ENCODE results near the gene FAM114A1.

Gene FAM114A1

DNA sequence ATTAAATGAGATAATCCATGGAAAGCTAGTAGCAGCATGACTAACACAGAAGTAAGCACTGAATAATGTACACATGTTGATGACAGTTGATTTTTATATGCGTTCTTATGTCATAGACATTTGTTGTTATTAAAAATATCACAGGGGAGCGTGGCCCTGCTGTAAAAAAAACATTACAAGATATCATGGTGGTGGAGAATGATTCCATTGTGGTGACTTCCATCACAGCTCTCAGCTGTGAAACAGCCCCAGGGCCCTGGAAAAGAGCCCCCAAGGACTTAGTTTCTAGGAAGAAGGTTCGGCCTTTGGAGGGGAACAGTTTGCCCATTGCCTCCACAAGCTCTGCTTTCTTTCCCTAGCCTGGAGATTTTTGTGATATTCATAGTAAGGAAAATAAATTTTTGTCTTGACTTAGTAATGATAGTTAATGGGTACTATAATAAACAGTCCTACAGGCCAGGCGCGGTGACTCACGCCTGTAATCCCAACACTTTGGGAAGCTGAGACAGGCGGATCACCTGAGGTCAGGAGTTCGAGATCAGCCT lies 49.9 kb downstream of the FAM114A1 start:
- H3K9ac ChIP-seq (ENCODE audit: low read depth, low read length, poor library complexity, severe bottlenecking): no peak overlapping the region
- H3K9me2 ChIP-seq (replicated peaks; ENCODE audit: low read depth, low read length): no peaks in the 10 kb centered on the region
- H3K27me3 ChIP-seq (ENCODE audit: insufficient read depth, low read length, poor library complexity, severe bottlenecking): no peaks in the 10 kb centered on the region
- H3K36me3 ChIP-seq (ENCODE audit: insufficient read depth, low read length): no peaks in the 10 kb centered on the region
- TF ChIP-seq, protein P1, sequence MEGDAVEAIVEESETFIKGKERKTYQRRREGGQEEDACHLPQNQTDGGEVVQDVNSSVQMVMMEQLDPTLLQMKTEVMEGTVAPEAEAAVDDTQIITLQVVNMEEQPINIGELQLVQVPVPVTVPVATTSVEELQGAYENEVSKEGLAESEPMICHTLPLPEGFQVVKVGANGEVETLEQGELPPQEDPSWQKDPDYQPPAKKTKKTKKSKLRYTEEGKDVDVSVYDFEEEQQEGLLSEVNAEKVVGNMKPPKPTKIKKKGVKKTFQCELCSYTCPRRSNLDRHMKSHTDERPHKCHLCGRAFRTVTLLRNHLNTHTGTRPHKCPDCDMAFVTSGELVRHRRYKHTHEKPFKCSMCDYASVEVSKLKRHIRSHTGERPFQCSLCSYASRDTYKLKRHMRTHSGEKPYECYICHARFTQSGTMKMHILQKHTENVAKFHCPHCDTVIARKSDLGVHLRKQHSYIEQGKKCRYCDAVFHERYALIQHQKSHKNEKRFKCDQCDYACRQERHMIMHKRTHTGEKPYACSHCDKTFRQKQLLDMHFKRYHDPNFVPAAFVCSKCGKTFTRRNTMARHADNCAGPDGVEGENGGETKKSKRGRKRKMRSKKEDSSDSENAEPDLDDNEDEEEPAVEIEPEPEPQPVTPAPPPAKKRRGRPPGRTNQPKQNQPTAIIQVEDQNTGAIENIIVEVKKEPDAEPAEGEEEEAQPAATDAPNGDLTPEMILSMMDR (conservative IDR thresholded peaks at IDR 0.05; ENCODE audit: low read length): no peak
- TF ChIP-seq EZH2phosphoT487 (IDR thresholded peaks at IDR 0.05; ENCODE audit: borderline replicate concordance): no peak
- no peak overlapping the region for H3K4me3 ChIP-seq (ENCODE audit: low read length, poor library complexity, severe bottlenecking)
- no peaks in the 10 kb centered on the region for H3K9me3 ChIP-seq (ENCODE audit: insufficient read depth, low read depth, low read length)
- peaks cover 5% of the 10 kb centered on the region; the same call in 1 of the 2 replicates for H3F3A ChIP-seq (ENCODE audit: low read depth)
- no peak overlapping the region for H2AFZ ChIP-seq (ENCODE audit: low read length)
- no peaks in the 10 kb centered on the region for H3K79me2 ChIP-seq (ENCODE audit: insufficient read depth, low read length)
- peaks cover 24% of the 10 kb centered on the region for H3K4me1 ChIP-seq (ENCODE audit: insufficient read depth, low read length, poor library complexity, severe bottlenecking)
- H3K4me2 ChIP-seq (ENCODE audit: low read depth, low read length, poor library complexity, severe bottlenecking): no peak overlapping the region
- H4K20me1 ChIP-seq (ENCODE audit: insufficient read depth, low read length, poor library complexity, severe bottlenecking): no peaks in the 10 kb centered on the region

DNA sequence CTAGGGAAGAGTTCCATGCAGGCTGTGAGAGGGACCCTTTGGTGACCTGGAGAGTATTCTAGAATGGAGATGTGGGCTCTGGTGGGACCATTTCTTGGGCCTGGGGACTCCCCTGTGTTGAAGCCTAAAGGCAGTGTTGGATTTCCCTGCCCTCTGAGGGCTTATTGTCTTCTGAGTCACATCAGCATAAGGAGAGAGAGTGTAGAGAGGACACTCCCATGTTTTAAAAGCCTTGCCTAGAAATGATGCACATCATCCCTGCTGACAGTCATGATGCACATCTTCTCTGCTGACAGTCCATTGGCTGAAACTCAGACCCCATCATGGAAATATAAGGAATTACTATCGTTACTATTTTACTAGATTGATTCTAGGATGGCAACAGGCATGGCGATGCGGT lies 51.9 kb downstream of the FAM114A1 start:
- Histone ChIP-seq H4K20me1 (ENCODE audit: insufficient read depth, low read length, poor library complexity, severe bottlenecking) (no peaks in the 10 kb centered on the region), H3K9me3 (ENCODE audit: insufficient read depth, low read depth, low read length) (no peaks in the 10 kb centered on the region), H3K9ac (ENCODE audit: low read depth, low read length, poor library complexity, severe bottlenecking) (no peak overlapping the region), H3K9me2 (replicated peaks; ENCODE audit: low read depth, low read length) (no peaks in the 10 kb centered on the region), H3K27me3 (ENCODE audit: insufficient read depth, low read length, poor library complexity, severe bottlenecking) (no peaks in the 10 kb centered on the region), H3K4me2 (ENCODE audit: low read depth, low read length, poor library complexity, severe bottlenecking) (no peak overlapping the region), H3K4me3 (ENCODE audit: low read length, poor library complexity, severe bottlenecking) (no peak overlapping the region), H3K4me1 (ENCODE audit: insufficient read depth, low read length, poor library complexity, severe bottlenecking) (peaks cover 18% of the 10 kb centered on the region), H3K36me3 (ENCODE audit: insufficient read depth, low read length) (no peaks in the 10 kb centered on the region), H3F3A (ENCODE audit: low read depth) (no peaks in the 10 kb centered on the region), H2AFZ (ENCODE audit: low read length) (no peak overlapping the region), H3K79me2 (ENCODE audit: insufficient read depth, low read length) (no peaks in the 10 kb centered on the region)
- TF ChIP-seq, protein P1 (conservative IDR thresholded peaks at IDR 0.05; ENCODE audit: low read length): no peak
- TF ChIP-seq EZH2phosphoT487 (IDR thresholded peaks at IDR 0.05; ENCODE audit: borderline replicate concordance): no peak

DNA sequence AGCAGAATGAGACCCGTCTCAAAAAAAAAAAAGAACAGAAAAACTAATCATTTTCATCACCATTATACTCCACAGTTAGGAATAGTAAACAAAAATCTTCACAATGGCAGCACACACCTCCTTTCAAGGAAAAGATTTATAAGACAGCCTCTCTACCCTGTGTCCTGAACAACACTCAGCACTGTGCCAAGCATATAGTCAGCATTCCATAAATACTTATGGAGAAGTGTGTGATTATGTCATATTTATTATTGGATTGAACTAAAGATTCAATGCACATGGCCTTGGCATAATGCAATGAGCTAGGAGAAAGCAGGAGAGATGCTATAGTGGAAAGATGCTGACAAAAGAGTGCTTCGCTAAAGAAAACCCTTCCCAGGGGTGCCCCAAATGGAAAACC lies 52.6 kb downstream of the FAM114A1 start:
- Histone ChIP-seq H3K4me2 (ENCODE audit: low read depth, low read length, poor library complexity, severe bottlenecking) (peak overlapping the region; percentile 5), H3K9me2 (replicated peaks; ENCODE audit: low read depth, low read length) (no peaks in the 10 kb centered on the region), H4K20me1 (ENCODE audit: insufficient read depth, low read length, poor library complexity, severe bottlenecking) (no peaks in the 10 kb centered on the region), H3K4me3 (ENCODE audit: low read length, poor library complexity, severe bottlenecking) (no peak overlapping the region), H3K79me2 (ENCODE audit: insufficient read depth, low read length) (no peaks in the 10 kb centered on the region), H2AFZ (ENCODE audit: low read length) (peak overlapping the region; percentile 21; the same call in 1 of the 2 replicates), H3K36me3 (ENCODE audit: insufficient read depth, low read length) (no peaks in the 10 kb centered on the region), H3K9me3 (ENCODE audit: insufficient read depth, low read depth, low read length) (no peaks in the 10 kb centered on the region), H3F3A (ENCODE audit: low read depth) (no peaks in the 10 kb centered on the region), H3K4me1 (ENCODE audit: insufficient read depth, low read length, poor library complexity, severe bottlenecking) (peaks cover 13% of the 10 kb centered on the region), H3K27me3 (ENCODE audit: insufficient read depth, low read length, poor library complexity, severe bottlenecking) (no peaks in the 10 kb centered on the region), H3K9ac (ENCODE audit: low read depth, low read length, poor library complexity, severe bottlenecking) (no peak overlapping the region)
- TF ChIP-seq EZH2phosphoT487 (IDR thresholded peaks at IDR 0.05; ENCODE audit: borderline replicate concordance): no peak
- TF ChIP-seq, protein P1 (conservative IDR thresholded peaks at IDR 0.05; ENCODE audit: low read length): no peak
